CD1c-positive myeloid dendritic cell (primary cell): ENCODE measurements around the gene RS1.

Source experiments
- DNase-seq: peaks from one replicate; pipeline ENCODE4 v3.0.0-alpha.2; 2016; ENCODE audit errors: extremely low spot score

RS1 gene

DNA sequence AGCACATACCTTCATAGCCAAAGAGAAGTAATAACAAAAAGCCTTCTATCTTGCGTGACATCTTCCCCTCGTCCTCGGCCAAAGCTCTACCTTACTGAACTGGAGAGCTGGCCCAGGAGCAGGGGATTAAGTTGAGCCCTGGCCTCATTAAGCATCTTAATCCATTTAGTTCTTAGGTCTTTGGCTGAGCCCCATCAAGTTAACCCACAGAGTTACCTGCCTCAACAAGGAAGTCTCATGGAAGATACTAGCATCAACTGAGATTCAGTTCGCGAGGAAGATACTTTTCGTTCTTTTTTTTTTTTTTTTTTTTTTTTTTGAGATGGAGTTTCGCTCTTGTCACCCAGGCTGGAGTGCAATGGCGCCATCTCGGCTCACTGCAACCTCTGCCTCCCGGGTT is at the start of gene RS1:
RS1 (minus strand) TSS at position 101 of the 400 bp plus-strand sequence; CDS start at position 61, 40 bp downstream.
- no peak for DNase-seq

DNA sequence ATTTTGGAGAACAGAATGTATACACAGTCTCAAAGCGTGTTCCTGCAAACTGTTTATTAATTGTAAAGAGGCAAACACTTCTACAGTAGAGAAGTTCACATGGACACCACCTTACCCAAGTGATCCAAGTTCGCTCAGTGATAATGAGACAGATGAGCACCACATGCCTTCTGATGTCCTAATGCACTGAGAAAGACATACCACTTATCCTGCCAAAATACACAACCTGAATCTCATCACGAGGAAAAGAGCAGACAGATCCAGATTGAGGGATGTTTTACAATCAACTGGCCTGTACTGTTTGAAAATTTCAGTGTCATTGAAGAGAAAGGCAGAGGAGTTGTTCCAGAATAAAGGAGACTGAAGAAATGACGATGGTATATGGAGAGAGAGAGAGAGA is 47.9 kb upstream of the RS1 start:
- DNase-seq, result no peak

DNA sequence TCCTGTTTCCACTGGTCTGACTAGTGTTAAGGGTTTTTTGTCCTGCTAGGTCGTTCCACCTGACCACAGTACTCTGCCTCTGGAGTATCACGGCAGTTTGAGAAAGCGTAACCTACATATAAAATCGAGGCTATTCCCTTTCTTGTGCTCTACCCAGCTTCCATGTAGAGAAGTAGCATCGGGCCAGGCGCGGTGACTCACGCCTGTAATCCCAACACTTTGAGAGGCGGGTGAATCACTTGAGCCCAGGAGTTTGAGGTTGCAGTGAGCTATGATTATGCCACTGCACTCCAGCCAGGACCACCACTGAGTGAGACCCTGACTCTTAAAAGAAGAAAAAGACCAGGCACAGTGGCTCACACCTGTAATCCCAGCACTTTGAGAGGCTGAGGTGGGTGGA is 43.0 kb upstream of the RS1 start:
- DNase-seq, result no peak

DNA sequence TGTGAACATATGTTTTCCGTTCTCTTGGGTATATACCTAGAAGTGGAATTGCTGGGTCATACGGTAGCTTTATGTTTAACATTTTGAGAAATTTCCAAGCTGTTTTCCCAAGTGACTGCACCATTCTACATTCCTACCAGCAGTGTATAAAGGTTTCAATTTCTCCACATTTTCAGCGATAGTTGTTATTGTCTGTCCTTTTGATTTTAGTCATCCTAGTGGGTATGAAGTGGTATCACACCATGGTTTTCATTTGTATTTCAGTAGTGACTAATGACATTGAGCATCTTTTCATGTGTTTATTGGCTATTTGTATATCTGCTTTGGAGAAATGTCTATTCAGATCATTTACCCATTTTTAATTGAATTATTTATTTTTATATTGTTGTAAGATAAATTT is 37.9 kb upstream of the RS1 start:
- DNase-seq, result no peak

DNA sequence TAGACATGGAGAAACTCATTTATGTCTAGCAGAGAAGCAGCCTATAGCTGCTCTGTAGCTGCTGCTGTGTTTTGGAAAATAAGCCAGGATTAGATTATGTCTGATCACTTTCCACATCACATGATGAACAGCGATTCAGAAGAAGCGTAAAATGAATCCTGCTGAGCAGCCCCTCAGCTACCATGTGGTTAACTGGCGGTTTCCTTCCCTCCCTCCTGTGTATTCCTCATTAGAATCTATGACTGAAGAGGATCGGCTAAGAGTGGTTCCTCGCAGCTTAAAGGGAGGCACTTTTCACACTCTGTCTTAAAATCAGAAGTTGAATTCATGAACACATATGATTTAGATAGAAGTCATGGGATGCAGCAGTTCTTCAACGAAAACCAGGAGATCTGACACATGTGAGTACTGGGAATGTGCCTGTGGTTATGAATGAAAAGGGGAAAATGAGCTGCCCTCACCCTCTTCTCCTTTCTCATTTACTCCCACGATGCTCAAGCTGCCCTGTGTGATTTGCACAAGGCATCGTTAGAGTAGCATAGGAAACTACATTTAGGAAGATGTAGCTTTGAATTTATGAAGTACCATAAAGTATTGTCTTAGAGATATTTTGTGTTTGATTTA is 35.6 kb upstream of the RS1 start, which contains the start of gene PPEF1:
PPEF1 (plus strand) TSS at position 220 of the 624 bp plus-strand sequence; CDS start at position 356, 136 bp downstream.
- peak; percentile 5 for DNase-seq

DNA sequence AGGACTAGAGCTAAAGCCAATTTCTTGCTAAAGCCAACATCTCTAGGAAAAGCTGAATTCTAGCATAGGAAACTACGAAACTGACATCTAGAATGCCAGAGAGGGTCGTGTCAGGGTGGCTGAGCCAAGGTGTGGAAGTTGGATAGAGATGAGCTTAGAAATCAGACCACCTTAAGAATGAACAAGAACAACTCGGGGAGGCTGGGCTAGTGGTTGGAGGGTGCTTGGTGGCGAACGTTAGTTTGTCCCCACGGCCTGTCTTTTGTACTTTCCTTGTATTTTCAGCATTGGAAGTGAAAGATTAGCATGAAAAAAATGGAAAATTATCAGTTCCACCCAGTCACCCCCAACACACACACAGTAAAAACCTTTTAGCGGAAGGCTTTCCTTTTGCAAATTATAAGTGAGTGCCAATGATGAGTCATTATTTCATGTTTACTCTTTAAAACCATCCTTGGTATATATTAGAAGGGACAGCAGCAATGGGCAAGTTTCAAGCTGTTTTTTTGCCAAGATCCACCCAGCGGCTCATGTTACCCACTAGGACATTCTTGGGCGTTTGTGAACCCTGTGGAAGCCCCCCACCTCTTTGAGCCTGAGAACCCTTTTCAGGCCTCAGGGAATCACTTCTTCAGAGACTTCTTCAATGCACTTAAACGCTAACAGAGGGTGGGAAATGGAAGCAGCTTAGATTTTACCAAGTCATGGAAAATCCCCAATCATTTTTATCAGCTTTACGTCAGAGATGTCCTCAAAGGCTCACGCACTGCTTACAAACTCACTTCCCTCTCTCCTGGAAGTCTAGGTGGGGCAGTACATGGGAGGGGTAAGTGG is 30.7 kb upstream of the RS1 start:
- DNase-seq, result no peak

DNA sequence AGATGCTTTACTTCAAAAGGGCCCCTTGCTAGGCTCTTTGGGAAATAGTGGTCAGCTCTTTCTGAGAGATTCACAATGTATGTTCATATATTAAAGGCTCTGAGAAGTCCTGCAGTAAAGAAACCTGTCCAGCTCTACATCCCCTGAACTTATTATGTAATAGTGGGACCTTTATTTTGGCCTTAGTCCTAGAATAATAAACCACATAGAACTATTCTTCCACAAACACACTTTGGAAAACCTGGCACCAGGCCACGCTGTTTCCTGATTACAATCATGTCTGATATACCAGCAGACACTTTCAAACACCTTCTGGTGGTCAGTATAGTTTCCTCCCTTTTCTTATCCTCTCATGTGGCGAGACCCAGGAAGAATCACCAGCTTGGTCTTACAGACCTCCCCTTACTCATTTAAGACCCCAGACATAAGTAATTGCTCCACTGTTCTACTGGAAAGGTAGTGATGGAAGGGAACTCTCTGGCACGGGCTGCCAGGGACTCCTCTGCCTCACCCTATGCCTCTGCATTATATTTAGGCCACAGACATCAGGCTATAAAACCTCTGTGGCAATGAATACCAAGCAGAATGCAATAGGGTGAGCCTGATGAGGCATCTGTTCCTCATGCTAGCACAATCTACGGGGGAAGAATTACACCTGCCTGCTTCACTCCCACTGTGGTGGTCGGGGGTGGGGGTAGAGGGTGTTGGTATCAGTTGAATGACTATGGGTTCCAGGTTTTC is 29.9 kb upstream of the RS1 start:
- DNase-seq, result no peak

DNA sequence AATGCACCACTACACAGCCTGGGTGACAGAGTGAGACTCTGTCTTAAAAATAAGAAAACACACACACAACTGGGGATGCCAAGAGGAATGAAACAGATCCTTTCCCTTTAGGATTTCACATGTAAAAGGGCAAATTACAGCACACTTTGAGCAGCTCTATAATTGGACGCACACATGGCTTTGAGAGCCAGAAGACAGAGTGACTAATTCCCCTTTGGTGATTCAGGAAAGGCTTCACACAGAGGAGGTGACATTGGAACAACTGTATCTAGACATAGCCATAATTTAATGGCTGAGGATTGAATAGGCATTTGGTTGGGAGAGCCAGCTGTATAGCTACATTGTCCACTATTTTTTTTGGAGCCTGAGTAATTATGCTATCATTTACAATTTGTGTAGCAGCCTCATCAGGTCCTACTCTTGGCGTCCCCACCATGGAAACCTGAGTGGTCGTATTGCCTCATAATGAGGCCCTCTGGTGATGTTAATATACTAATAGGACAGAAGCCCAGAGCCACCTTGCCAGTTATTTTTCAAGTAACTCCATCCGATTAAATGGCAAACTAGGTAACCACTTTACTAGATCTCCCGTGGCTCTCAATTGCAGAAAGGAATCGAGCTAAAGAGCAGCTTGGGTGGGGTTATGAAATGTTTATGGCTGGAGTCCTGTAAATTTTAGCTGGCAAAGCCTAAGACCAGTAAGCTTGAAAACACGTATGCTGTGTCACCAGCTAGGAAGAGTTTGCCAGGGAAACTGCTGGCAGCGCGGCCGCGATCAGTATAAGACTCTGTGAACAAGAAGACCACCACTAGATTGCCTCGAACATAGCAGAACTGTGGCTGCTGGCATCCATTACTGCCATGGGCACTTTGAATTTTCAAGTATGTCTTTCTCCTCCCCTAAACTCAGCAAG is 27.1 kb upstream of the RS1 start:
- no peak for DNase-seq

DNA sequence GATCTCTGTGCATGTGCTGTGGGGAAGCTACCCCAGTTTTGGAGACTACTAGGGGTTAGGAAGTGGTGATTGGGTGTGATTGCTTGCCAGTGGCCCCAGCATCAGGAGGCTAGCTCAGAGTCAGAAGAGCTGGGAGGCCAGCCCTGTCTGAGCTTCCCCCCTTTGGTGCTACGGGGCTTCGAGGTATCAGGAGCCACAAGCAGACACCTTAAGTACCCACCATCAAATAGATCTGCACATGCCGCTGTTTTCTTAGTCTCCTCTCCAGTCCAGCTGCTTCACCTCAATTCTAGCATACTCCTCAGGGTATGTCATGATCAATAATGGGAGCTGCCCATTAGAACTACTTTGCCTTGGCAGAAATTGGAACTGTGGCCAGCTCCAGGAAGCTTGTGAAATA is 24.7 kb upstream of the RS1 start:
- no peak for DNase-seq

DNA sequence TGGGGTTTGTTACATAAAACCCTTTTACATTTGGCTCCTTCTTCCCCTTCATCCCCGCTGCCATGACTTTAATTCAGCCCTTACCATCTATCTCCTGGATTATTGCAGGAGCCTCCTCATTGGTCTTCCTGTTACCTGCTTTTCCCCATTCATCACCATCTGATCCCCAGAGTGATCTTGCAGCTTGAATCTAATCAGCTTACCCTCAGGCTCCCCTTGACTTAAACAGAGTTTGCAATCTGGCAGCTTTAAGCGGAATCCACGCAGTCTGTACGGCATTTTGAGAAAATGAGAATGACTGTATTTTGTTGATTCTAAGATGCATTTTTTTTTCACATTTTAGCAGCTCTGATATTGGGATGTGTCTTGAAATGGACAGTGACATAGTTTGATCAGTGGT is 20.6 kb upstream of the RS1 start:
- no peak for DNase-seq

DNA sequence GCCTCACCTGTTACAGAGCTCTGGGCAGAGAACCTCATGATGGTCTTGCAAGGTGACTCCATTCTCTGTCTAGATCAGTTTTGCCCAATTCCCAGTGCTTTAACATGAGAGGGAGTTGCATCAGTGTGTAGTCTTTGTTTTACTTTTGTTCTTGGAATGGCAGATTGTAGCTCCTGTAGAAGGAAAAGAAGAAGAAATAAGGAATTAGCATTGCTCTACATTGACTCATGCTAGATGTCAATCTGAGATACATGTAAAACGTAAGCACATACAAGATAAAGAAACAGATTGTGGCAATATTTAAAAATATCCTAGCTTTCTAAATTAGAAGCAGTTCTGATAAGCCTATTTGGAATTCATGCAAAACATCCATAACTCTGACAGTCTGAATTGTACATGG is 19.5 kb upstream of the RS1 start:
- DNase-seq, result no peak

DNA sequence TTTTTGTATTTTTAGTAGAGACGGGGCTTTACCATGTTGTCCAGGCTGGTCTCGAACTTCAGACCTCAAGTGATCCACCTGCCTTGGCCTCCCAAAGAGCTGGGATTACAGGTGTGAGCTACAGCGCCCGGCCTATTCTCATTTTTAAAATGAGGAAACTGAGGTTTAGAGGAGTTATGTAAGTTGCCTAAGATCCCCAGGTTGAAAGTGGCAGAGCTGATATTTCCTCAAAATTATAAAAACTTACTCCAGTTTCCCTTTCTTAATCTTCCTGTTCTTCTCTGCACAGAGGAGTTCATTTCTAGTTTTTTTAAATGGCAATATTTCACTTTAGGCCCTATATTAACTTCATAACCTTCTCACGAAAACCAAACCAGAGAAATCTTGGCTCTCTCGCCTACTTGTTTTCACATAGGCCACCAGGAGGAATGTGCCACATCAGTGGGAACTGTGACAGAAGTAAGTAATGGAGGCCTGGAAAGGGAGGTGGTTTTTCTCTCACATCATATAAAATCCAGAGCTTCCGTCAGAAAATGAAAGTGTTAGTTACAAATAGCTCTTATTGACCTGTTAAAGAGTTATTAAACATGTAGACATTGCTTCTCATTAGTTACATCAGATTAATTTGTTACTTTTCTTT is 16.1 kb upstream of the RS1 start:
- DNase-seq, result peak; percentile 39

DNA sequence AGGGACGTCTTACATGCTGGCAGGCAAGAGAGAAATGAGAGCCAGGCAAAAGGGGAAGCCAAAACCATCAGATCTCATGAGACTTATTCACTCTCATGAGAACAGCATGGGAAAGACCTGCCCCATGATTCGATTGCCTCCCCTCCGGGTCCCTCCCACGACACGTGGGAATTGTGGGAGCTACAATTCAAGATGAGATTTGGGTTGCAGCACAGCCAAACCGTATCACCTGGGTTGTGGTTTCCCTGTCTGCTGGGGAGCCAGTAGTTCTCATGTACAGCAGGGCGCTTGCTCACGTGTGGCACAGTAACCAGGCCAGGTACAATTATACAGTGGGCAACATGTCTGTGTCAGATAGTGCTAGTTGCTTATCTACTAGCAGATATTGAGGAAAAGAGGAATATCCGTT is 11.1 kb upstream of the RS1 start:
- peak; percentile 9 for DNase-seq

DNA sequence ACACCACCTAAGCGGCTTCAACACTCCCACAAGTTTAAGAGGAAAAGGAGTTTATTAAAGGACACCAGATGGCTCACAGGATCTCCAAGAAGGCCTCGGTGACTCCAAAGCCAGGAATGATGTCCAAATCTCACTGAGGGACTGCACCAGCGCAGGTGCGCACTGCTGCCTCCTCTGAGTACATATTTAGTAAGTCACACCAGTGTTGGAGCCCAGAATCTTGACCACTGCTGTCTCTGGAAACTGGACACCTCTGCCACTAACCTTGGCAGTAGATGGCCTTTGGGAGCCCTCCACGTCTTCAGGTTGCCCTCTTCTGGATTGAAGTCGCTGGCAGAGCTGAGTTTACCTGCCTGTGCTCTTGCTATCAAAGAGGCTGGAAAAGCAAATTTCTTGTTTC is 10.1 kb upstream of the RS1 start:
- no peak for DNase-seq

DNA sequence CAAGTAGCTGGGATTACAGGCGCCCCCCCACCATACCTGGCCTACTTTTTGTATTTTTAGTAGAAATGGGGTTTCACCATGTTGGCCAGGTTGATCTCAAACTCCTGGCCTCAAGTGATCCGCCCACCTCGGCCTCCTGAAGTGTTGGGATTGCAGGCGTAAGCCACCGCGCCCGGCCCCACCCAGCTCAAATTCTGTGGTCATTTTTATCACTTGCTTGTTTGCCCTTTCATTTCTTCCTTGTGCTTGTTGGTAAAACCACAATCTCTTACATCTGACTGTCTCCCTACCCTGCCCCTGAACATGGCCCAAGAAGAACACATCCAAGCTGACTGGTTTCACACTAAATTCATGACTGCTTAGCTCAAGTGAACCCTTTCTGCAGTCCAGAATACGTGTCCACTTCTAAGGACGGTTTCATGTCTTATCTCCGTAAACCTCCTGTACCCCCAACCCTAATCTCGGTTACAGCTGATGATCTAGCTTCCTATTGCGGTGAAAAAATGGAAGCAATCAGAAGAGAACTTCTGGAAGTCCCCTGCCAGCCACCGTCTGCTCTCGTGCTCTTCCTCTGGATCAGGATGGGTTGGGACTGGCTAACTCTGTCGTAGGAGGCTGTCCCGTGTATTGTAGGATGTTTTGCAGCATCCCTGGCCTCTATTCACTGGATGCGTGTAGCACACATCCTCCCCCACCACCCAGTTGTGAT is 5.4 kb upstream of the RS1 start:
- DNase-seq, result no peak

DNA sequence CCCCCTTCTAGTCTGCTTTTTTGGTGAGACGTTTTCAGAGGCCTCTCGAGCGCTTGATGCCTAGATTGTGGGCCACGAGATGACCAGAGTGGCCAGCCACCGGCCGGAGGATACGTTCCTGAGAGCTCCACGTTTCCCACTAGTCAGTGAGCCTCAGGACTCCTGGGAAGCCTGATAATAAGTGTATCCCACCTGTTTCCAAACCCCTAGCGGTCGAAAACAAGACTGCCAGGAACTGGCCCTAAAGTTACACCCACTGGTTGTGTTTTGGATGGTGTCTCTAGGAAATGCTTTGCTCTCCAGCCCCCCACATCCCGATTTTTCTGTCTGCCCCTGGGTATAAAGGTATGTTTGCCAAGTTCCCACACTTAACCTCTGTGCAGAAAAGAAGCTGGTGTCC is 4.6 kb upstream of the RS1 start:
- DNase-seq, result no peak

DNA sequence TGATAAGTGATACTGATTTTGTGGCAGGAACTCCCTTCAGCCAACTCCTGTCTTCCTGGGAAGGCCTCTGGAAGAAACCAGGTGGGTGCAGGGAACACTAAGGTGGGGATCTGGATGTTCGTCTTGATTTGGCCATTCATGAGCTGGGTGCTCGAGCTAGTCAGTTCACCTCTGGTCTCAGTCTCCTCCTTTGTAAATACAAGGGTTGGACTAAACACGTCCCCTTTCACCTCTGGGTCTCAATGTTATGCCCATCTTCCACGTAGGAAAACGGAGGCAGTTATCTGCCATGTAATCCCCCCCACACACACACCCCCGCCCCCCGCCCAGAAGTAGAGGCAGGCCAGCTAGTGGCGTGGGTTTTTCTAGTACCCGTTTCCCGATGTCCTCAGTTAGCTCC is 4.1 kb upstream of the RS1 start:
- DNase-seq, result no peak

DNA sequence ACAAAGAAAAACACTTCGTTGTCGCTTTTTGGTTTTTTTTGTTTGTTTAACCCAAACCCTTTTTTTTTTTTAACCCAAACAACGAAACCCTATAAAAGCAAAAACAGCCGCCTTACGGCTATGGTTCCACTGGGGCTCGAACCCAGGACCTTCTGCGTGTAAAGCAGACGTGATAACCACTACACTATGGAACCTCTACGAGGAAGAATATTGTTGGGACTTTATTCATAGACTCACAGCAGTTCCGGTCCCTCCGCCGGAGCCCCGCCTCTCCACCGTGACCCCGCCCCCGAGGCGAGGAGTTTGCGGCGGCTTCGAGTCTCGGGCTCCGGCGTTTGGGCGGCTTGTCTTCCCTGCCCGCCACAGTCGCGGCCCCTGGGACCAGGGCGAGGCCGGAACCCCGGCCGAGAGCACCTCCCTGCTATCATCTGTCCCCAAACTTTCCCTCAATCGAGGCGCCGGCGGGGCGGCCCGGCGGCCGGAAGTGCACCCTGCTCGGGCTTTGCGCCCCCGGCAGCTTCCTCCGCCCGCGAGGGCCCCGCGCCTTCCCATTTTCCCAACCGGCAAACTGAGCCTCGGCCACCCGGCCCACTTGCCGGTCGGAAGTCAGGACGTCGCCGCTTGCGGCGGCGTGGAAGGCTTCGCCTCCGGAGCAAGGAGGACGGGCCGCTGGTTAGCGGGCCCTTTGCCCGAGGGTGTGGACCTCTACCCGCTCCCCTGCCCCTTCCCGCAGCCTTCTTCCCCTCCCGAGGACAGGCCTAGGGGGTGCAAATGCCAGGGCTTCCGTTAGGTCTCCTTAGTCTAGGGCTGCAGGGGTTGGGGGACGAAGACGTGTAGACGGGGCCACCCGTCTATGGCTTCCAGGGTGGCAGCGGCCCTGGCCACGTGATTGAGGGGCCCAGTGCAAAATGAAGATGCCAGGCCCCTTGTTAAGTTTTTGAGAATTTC is 3.2 kb upstream of the RS1 start:
- DNase-seq, result peak; percentile 88

DNA sequence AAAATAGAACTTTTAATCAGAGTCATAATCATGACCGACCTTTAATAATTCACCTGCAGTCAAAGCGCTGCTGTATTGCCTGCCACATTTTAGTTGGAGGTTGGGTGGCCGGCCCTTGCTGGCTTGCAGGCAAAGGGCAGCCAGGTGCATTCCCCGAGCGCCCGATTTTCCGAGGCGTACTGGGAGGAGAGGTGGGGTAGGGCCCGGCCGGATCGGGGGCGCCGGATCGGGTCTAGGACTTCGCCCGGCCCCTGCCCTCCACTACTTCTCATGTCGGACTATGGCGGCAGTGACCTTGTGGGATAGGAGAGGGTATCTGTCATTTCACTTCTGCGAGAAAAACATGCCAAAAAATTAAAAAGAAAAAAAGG is 2.5 kb upstream of the RS1 start:
- DNase-seq, result no peak
